GM19328 (cell line): ENCODE data around the gene FOXA3.
"Not testable (repeated sequence)": the region's sequence is repeated elsewhere in the genome, so short reads cannot be mapped to it uniquely, and the experiment has no call there.

ENCODE experiments used
- ATAC-seq: cut with Tn5 transposase; IDR thresholded peaks from one replicate; pipeline ENCODE4 v1.9.1; 2021; ENCODE audit warnings: mild to moderate bottlenecking, moderate library complexity; ENCODE audit not compliant: unreplicated experiment

Gene FOXA3

DNA sequence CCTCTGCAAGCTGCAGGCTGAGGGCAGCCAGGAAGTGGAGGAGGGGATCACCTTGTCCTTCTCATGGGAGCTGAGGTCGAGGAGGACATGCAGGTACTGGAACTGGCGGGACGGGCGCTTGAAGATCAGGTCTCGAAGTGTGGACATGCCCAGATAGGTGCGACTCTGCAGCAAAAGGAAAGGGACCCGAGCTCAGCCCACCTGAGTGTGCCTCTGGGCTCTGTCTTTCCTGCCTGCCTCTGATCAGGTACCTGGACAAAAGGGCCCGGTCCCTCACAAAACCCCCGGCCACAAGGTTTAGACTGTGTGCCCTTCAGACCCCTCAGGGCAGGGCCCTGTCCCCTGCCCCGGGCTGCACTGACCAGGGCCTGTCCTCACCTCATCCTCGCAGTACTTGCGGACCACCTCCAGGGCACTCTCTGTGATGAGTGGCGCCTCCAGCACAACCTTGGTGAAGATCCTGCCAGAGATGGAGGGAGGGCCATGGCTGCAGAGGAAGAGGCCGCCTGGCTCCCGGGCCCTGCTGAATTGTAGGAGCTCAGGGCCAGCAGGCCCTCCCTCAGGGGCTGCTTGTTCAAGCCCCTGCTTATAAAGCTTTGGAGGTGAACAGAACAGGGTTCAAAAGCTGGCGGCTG, 36.5 kb upstream of the FOXA3 start:
- no peak for ATAC-seq

DNA sequence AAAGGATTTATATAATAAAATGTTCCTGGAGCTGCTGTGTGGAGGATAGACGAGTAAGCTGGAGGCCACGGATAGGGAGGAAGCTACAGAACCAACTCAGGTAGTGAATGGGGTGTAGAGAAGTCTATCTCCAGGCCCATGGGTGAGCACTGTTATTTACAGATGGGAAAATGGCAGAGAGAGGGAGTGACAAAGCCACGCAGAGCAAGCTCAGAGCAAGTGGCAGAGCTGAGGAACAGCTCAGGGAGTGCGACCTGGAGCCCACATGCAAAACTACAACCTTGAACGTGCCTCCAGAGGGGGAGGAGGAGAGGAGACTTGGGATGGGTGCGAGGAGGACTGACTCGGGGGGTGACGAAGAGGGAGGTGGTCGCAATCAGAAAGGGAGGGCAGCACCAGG, 35.6 kb upstream of the FOXA3 start:
- no peak for ATAC-seq

DNA sequence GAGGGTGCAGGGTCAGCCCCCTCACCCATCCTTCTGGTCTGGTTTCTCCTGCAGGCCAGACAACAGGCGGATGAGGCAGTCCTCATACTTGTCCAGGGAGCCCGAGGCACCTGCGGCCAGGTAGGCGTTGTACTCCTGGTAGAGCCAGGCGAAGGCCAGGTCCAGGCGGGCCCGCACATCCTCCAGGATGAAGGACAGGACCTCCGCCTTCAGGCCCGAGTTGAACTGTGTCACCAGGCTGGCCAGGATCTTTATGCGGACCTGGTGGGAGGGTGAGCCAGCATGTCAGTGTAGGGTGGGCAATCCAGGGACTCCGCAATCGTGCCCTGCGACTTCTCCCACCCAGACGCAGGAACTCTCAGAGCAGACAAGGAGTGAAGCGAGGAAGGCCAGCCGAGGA, 35.2 kb upstream of the FOXA3 start:
- no peak for ATAC-seq

DNA sequence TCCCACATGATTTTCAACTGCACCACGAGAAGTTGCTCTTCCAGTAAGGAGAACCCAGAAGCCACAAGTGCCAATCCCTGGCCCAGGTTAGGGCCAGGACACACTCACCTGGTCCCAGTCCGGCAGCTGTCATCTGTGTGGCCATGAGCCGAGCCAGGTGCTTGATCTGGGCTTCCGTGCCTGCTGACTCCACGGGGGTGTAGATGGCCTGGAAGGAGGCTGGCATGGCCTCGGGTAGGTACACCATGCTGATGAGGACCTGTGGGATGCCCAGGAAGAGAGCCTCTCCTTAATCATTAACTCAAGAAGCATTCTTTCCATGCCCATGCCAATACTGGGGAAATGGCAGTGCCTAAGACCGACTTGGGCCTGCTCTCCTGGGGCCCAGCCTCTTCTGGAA, 29.2 kb upstream of the FOXA3 start:
- no peak for ATAC-seq

DNA sequence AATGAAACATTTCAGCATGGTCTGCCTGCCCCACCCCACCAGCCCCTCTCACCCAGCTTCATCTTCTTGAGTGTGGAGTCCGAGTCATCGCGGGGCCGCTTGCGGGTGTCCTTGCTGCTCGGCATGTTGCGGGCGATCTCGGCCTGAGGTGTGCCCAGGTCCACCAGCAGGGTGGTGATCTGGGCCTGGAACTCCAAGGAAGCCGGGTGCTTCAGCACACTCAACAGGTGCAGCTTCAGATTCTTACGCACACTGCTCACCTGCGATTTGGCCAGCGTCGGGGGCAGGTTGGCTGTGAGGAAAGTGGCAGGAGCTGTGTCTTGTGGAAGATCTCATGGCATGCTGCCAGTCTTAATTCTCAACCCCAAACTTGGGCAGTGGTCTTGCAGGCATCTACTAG, 21.9 kb upstream of the FOXA3 start:
- ATAC-seq, result no peak

DNA sequence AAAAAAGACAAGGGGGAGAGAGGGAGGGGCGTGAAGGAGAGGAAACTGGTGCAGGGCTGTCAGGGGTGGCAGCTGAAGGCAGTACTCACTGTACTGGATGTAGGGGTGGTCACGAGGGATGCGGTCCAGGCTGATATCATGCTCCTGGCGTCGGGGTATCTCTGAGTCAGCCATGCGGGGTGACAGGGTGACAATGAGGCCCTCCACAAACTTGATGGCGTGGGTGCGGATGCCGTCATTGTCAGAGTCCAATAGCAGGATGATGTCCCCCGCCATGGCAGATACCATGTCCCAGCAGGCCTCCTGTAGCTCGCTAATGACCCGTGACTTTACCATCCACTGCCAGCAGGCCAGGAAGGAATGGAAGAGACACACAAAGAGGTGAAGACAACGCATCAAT, 16.5 kb upstream of the FOXA3 start:
- ATAC-seq, result no peak

DNA sequence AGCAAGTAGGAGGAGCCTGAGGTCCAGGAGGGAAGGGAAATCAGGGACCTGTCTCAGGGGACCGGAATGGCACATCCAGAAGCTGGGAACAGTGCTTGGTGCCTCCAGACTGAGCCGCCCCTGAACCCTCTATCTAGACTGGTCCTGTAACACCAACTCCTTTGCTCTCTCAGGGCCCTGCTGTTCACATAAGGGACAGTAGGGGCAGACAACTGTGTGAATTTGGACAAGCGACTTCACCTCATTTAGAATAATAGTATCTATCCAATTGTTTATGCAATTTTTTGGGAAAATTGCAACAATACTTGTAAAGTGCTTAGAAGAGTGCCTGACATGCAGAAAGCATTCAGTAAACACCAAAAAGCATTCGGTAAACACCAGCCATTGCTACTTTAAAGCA, 15.2 kb upstream of the FOXA3 start:
- no peak for ATAC-seq

DNA sequence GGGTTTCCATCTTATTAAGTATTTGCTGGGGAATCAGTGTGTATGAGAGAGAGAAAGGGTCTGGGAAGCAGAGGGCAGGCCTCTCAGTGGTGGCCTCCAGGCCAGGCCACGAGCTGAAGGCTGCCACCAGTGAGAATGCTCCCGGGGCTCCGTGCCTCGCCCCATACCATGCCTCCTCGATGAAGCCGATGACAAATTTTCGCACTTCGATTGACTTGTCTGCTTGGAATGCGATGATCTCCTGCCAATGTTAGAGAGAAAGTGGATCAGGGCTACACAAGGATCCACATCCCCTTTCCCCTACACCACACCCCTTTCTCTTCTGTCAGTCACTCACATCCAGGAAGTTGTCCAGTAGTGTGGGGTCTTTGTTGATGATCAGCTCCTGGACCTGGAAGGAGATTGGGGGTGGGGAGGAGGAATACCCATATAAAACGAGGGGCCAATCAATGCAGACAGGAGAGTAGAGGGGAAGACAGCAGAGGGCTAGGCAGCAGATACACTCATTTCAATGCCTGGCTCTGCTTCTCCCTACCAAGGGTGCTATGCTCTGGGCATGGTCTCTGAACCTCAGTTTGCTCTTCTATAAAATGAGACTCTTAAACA, 11.9 kb upstream of the FOXA3 start:
- no peak for ATAC-seq

DNA sequence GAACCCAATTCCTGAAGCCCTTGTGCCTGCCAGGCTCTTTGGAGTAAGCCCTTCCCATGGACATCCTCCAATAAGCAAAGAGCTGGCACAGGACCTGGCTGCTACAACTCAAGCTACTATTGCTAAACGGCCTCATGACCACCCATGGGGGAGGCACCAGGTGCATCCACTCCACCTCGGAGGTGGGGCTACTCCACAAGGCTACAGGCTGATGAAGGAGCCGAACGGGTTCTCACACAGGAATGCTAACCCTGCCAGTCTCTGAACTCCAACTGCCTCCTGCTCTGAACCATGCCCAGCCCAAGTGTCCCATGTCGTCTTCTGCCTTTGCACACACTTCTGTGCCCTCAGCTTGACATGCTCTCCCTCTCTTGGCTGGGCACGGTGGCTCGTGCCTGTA, 11.1 kb upstream of the FOXA3 start:
- ATAC-seq, result no peak

DNA sequence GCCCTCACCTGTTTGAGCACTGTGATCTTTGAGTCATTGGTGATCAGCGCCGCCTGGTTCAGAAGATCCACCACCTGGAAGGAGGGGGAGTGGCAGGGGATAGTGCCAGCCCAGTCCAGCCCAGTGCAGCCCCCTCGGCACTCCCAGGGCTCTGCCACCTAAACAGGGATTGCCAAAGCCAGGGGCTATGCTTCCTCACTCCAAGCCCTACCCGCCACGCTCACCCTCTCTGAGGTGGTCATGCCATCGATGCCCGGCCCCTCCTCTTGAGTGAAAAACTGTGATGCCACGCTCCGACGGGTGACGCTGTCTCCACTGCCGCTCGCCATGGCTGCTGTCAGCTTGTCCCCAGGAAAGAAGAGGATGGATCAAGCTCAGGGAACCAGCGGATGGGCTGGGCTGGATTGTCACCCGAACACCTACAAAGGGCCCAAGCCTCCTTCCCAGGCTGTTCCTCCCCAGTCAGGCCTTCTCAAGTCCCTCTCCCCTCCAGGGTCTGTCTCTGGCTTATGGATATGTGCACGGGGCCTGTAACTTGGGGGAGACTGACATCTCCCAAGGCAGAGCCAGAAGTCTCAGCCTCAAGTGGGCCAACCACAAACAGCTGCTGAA, 9.9 kb upstream of the FOXA3 start:
- ATAC-seq, result no peak

DNA sequence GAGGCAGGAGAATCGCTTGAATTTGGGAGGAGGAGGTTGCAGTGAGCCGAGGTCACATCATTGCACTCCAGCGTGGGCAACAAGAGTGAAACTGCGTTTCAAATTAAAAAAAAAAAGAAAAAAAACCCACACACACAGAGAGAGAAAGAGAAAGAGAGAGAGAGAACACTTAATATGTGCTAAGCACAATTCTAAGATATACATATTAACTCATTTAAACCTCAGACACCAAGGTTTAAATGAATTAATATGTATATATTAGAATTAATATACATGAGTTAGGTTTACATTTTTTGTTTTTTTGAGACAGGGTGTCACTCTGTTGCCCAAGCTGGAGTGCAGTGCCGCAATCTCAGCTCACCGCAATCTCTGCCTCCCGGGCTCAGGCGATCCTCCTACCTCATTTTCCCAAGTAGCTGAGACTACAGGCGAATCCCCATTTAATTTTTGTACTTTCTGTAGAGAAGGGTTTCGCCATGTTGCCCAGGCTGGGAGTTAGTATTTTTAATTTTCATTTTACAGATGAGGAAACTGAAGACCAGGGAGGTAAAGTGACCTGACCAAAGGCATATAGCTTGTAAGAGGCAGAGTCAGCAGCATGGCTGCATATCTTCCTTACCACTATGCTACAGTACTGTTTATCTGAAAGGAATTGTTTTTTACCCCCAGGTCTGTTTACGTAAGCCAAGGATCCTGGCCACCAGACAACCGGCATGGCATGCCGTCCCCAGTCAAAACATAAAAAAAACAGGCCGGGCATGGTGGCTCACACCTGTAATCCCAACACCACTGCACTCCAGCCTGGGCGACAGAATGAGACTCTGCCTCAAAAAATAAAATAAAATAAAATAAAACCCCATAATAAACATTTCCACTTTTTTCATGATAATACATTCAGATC, 3.5 kb upstream of the FOXA3 start:
- ATAC-seq, result no peak

DNA sequence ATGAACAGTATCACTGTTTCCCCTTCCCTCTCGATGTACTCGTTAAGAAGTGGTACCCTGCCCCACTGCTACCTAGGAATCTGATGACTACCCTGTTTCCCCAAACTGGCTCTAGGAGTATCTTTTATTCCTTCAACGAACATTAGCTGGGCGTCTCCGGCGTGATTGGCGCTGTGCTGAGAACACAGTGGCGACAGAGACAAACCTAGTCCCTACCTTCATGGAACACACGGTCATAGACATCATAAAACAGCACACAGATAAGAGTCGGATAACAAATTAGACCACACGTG, 1.9 kb upstream of the FOXA3 start:
- ATAC-seq, result no peak

DNA sequence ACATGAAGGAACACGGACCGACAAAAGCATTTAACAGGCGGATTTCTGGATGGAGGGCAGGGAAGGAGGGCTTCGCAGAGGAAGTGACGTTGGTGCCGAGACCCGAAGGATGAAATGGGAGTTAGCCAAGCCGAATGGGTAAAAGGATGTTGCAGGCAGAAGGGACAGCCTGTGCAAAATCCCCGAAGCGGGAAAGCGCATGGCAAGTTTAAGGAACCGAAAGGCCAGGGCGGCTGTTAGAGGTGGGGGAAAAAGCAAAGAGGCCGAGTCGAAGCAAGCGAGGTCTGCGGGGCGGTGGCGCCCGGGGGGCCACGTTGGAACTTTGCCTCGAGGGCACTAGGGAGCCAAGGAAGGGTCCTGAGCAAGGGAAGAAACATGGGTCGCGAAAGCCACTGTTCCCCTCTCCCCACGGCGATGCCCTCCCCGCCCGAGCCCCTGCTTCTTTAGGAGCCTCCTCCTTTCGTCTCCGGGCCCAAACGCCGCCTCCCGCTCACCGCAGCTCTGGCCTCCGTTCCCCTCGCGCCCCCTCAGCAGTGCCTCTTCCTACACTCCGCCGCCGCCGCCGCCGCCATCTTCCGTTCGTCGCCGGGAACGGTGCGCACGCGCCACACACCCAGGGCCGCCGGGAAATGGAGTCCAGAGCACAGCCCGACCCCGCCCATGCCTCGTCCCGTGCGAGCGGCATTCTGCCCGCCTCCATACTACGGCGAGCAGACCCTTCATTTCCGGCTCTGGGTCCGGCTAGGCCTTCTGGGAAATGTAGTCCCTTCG, 1.4 kb upstream of the FOXA3 start, which contains the start of gene SYMPK:
Gene SYMPK (minus strand): TSS at position 584 of the 771 bp plus-strand sequence. CDS start 8,652 bp downstream, outside the sequence.
- ATAC-seq, result peak; percentile 86

DNA sequence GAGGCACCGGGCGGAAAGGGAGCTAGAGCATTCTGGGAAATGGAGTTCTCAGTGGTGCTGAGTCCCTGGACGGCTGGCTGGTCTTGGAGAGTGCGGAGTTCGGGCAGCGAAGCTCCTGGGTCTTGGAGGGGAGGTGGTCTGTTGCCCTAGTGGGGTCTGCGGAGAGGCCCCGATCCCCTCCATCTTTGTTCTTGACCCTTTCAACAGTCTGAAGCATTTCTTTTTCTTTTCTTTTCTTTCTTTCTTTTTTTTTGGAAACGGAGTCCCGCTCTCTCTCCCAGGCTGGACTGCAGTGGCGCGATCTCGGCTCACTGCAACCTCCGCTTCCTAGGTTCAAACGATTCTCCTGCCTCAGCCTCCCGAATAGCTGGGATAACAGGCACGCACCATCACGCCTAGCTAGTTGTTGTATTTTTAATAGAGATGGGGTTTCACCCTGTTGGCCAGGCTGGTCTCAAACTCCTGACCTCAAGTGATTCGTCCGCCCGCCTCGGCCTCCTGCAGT, 739 bp upstream of the FOXA3 start:
- ATAC-seq, result no peak

DNA sequence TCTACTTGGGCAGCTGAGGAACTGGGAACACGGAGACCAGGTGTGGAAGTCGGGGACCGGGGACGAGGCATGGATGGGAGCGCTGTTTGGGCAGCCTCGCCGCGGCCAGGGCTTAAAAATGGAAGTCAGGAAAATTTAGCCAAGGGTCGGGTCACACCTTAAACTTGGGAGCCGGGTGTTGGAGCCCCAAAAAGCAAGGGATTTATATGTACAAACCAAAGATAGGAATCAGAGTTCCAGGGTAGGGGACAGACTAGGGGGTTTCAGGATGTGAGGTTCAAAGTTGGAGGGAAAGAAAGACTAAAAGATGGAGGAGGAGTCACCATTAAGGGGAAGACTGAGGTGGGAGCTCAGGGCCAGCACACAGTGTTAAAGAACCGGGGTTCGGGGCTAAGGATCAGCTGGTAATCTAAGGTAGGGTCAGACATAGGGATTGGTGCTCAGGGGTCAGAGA, 530 bp downstream of the FOXA3 start:
- no peak for ATAC-seq

DNA sequence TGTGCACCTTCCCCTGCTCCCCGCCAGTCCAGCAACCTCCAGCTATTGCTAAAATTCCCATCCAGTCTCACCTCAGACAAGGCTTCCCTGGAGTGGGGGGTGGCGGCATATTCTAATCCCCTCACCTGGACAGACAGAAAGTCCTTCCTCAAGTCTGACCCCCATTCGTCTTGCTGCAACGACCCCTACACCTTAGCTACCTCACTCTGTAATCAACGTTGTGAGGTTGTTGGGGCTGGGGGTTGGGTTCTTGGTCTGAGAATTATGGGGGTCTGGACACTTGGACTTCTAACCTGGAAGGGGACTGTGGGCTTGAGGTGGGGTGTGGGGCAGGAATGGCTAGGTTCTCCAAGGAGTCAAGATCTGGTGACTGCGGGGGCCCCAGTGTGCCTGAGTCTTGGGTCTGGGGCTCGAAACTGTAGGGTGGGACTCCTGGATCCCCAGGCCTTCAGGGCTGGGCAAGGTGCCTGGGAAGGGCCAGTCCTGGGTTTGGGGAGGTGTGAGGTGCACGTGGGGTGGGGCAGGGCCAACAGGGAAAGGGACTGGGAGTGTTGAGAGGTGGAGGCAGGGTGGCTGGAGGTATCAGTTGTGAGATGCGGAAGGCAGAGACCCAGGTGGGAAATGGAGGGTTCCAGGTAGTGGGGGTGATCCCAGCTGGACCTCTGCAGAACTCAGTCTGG, 1.3 kb downstream of the FOXA3 start:
- no peak for ATAC-seq

DNA sequence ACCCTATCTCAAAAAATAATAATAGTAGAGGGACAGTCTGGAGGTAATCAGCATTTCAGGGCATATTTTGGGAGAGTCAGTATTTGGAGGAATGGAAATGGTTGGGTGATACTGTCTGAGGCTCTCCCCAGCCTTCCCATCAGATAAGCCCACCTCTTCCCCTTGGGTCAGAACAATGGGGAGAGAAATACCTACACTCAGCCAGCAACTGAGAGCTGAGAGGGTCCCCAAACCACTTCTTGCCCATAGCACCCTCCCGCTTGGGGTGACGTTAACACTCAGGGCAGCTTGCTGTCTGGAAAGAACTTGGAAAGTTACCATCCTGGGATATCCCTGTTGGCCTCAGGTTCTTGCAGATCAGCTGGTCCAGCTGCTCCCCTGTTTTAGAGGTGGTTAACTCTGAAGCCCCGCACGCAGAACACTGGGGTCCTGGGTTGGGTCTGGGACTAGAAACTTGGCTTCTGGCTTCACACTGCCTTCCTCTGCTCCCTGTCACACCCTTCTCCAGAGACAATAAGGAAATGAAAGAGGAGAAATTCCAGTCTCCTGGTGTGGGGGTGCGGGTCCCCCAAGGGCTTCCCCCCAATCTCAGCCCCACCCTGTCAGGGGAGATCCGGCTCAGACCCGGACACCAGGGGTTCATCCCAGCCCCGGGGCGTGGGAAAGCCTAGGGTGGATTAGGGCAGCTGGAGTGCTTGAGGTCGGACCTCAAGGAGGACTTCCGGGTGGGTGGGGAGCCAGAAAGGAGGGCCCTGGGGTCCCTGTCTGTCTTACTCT, 2.5 kb downstream of the FOXA3 start:
- ATAC-seq, result no peak

DNA sequence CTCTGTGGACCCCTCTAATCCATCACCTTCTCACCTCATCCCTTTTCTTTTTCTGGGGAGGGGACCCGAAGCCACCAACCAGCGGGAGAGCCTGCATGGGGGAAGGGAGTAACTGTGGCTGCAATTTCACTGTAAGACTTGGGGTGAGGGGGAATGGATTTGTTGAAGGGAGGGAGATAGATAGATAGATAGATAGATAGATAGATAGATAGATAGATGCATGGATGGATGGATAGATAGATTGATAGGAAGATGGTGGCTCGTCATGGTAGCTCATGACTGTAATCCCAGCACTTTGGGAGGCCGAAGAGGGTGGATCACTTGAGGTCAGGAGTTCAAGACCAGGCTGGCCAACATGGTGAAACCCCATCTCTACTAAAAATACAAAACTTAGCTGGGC, 3.1 kb downstream of the FOXA3 start:
- not testable (repeated sequence) for ATAC-seq

DNA sequence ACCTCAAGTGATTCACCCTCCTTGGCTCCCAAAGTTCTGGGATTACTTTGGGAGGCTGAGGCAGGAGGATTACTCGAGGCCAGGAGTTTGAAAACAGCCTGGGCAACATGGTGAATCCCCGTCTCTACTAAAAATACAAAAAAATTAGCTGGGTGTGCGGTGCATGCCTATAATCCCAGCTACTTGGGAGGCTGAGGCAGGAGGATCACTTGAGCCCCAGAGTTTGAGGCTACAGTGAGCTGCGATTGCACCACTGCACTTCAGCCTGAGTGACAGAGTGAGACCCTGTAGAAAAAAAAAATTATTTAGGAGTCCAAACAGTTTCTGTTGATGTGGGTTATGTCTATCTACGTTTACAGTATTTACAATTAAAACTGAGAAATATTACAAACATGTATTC, 6.7 kb downstream of the FOXA3 start:
- ATAC-seq, result no peak
